NCI-H748 (cell line): ENCODE results near the gene TGM5.

Source experiments
- DNase-seq: peaks from one replicate; lab custom pipeline; 2025; ENCODE audit not compliant: unreplicated experiment; lab: John Stamatoyannopoulos, UW

The TGM5 gene

GRCh38 chr15:43196760-43197548, 69.8 kb downstream of the TGM5 start:
- no peak for DNase-seq

- DNase-seq: no peak
Observed at GRCh38 chr15:43194795-43195194, 71.9 kb downstream of the TGM5 start.

DNA sequence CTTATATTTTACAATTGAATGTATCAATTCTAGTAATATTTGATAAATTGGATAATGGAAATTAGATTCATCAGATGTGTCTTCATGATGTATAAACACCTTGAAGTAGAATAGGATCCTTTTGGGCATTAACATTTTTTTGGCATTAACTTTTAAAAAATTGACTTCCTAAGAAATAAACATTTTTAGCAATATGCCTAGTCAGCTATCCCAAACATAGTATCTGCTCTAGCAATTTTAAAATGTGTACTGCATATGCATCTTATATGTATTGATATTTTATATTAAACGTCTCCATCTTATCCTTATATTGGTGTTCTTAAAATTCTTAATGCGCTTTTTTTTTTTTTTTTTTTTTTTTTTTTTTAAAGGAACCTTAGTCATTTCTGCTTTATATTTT, 73.0 kb downstream of the TGM5 start:
- no peak for DNase-seq

GRCh38 chr15:43190178-43190577, 76.5 kb downstream of the TGM5 start:
- DNase-seq: no peak

DNA sequence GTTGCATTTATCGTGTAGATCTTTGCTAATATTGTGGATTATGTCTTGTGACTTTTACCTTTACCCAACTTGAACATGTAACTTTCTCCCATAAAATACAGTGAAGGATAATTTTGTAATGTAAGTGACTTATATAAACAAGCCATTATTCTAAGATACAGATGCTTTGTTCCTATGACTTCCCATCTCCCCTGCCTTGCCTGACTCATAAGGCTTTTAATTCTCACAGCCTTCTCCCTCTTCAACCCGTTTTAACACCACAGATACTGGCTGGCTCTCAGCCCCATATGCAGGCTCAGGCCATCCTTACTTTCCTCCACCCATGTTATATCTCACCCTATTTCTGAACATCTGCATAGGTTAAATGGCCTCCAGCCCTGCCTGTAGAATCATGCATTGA, 77.4 kb downstream of the TGM5 start:
- DNase-seq: no peak

DNA sequence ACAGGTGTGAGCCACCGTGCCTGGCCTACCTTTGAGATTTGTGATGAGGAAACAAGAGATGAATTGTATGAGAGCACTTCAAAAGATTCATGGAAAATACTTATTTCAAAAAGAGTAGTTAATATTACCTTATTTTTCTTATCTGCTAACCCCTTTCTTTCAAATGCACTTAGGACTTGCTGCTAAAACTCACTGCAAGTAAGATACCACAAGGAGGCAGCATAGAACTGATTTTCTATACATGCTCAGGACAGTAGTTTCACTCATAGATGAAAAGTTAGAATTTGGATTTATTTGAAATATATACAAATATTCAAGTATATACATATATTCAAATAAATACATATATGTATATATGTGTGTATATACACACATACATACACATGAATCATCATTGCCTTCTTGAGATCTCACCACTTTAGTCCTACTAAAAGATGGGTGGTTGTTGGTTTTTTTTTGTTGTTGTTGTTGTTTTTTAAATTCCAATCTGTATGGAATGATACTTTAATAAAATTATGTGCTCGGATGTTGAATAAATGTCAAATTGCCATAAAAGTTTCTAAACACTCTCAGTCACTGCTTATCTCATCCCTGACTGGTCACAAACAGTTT, 79.1 kb downstream of the TGM5 start:
- peak; percentile 26 for DNase-seq

DNA sequence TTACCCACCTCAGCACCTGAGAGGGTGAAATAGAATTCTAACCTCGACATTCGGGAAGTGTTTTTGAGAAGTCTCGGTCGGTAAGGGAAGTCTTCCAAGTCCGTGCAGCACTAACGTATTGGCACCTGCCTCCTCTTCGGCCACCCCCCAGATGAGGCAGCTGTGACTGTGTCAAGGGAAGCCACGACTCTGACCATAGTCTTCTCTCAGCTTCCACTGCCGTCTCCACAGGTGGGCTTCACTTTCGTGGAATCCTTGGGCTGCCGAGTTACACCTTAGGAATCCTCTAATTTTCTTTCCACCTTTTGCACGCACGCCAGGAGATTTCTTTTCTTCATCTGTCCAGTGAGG, 80.8 kb downstream of the TGM5 start:
- peak; percentile 46 for DNase-seq

GRCh38 chr15:43185157-43186002, 81.3 kb downstream of the TGM5 start, which contains the start of gene CCNDBP1:
CCNDBP1 (plus strand) TSS chr15:43185403; CDS start chr15:43185499, 96 bp downstream.
- peak; percentile 91 for DNase-seq

DNA sequence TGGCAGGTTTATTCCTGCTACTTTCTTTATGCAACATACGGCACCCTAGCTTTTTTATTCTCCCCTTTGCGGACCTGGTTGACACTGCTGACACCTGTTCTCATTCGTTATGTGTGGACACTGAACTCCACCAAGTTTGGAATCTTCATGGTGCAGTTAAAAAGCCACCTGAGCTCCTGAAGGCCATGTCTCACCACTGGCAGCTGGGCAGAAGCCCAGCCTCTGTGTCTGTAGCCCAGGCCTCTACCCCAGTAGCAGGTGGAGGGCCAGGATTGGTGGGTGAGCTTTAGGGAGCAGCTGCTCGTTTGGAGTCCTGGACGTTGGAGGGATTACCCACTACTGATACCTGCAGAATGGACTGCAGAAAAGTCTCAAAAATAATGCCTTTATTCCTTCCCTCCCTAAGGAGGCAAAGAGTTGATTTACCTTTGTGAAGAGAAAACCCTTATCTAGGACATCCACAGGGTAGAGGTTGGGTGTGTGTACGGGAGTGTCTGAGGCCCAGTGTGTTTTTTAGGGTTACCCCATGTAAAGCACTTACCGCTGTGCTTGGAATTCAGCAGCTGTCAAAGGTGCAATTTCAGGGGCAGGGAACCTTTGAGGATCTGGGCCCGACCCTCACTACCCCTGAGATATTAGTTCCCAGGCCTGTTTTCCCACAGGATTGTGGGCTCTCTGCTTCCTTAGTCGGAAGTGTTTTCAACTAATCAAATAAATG, 82.2 kb downstream of the TGM5 start:
- no peak for DNase-seq

- DNase-seq: no peak
Observed at GRCh38 chr15:43183270-43183669, 83.5 kb downstream of the TGM5 start.
